Subcutaneous adipose tissue (tissue), 4 donors: ENCODE measurements around the gene DDX41. TPM values are rescaled to one million over a fixed set of nuclear protein-coding genes. Genes with fewer than 3 reads are reported as not detected.

Source experiments
- total RNA-seq, 4 donors: library from RNA; depleted of rRNA; stranded (reverse); fragments of >200 nt; gene quantifications; one replicate each; pipeline ENCODE4 v1.1.0, GENCODE V29; 2016
- TF ChIP-seq, protein P1 (sequence below): fragments of 450-650 bp; IDR thresholded peaks from one replicate; pipeline ENCODE4 v1.5.1; 2016; ENCODE audit warnings: low read depth, mild to moderate bottlenecking, control low read depth, antibody characterized with exemption, moderate library complexity

Gene DDX41
- total RNA-seq, 4 donors from 2014 or later = 63.0 to 70.4 (median 64.8) TPM

DNA sequence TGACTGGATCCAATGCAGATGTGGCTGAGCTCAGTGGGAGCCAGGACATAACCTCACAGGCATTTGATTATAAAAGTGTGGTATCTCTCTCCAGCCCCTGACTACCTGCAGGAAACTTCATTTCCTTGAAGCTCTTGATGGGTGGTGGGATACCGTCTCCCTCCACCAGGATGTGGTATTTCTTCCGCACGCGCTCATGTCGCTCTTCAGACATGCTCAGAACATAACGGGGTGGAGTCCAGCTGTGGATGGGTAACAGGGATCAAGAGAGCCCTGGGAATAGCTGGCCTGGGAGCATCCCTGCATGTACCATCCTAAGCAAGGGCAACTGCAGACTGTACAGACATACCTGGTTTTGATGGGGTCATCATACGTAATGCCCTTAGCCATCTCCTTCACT is 1.2 kb downstream of the DDX41 start:
- TF ChIP-seq, protein P1, sequence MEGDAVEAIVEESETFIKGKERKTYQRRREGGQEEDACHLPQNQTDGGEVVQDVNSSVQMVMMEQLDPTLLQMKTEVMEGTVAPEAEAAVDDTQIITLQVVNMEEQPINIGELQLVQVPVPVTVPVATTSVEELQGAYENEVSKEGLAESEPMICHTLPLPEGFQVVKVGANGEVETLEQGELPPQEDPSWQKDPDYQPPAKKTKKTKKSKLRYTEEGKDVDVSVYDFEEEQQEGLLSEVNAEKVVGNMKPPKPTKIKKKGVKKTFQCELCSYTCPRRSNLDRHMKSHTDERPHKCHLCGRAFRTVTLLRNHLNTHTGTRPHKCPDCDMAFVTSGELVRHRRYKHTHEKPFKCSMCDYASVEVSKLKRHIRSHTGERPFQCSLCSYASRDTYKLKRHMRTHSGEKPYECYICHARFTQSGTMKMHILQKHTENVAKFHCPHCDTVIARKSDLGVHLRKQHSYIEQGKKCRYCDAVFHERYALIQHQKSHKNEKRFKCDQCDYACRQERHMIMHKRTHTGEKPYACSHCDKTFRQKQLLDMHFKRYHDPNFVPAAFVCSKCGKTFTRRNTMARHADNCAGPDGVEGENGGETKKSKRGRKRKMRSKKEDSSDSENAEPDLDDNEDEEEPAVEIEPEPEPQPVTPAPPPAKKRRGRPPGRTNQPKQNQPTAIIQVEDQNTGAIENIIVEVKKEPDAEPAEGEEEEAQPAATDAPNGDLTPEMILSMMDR = no peak

DNA sequence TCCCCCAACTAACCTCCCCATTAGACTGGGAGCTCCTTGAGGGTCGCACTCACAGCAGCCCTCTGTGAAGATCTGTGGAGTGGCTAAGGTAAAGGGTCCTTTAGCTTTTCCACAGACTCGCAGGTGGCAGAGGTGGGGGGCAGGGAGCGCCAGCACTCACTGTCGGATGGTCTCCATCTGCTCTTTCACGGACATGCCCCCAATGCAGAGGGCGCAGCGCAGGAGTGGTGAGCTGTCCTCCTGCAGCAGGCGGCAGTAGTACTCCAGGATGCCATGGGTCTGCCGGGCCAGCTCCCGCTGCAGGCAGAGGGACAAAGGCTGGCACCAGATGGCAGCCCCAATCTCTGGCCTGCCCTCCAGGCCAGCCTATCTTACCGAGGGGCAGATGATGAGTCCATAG is 2.2 kb downstream of the DDX41 start:
- TF ChIP-seq, protein P1 = no peak

DNA sequence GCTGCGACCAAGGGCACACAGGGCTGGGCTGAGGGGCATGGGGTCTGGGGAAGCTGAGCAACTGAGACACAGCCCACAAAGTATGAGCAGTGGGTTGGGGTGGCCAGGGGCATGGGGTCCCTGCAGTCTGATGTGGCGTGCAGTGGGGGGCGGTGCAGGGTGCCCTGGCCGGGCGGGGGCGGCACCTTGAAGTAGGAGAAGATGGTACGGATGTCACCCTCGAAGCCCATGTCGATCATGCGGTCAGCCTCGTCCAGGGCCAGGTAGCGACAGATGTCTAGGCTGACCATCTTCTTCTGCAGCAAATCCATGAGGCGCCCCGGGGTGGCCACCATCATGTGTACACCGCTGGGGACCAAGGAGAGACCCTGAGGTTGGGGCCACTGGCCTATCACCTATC is 3.3 kb downstream of the DDX41 start:
- TF ChIP-seq, protein P1 = no peak

DNA sequence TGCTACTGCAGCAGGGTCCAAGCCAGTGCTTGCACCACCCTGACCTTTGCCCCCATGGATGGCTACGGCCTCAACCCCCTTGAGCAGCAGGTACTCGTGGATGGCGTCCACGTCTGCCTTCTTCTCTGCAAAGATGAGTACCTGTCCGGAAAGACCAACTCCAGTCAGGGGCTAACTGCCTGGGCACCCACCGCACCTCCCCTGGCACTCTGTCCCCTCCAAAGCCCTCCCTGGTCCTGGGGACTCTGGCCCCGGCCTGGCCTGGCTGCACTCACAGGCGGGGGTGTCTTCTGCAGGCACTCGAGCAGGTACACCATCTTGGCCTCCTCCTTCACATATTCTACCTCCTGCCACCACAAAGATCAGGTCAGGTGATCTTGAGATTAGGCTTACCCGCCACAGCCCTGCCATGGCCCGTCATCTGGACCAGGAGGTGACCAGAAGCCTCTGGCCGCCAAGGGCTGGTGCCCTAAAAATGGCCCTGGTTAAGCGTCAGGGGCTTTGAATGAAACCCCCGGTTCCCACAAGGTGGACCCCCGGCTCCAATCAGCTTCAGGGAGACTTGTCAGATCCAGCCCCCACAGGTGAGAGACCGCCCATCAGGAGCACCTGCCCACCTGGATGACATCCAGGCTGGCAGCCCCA is 3.9 kb downstream of the DDX41 start:
- TF ChIP-seq, protein P1 = no peak

DNA sequence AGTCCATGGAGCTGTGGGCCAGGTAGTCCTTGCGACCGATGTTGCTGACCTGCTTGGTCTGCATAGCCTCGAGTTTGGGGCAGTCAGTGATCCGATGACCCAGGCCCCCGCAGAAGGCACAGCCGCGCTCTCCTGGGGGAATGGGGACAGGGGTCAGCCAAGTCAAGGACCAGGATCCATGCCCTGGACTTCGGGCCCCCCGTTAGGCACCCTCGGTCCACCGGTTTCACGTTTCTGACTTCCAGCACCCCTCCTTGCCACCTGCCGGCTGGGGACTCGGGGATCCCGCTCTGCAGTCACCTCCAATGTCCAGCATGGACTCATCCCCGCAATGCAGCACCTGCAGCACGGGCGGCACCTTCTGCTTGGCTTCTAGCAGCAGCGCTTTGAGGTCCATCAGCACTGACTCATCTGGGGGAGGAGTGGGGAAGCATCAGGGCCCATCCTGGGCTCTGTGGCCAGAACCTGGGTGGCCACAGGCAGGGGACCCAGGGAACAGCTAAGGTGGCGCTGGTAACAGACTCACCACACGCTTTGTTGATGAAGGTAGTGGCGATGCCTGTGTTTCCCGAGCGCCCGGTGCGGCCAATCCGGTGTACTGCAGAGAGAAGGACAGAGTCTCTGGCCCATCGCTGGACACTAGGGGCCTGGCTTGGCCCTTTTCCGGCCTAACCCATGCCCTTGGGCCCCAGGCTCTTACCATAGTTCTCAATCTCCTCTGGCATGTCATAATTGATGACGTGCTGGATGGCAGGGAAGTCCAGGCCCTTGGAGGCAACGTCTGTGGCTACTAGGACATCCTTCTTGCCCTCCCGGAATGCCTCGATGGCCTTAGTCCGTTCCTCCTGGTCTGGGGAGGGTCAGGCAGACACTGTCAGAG is 4.7 kb downstream of the DDX41 start:
- TF ChIP-seq, protein P1 = no peak

DNA sequence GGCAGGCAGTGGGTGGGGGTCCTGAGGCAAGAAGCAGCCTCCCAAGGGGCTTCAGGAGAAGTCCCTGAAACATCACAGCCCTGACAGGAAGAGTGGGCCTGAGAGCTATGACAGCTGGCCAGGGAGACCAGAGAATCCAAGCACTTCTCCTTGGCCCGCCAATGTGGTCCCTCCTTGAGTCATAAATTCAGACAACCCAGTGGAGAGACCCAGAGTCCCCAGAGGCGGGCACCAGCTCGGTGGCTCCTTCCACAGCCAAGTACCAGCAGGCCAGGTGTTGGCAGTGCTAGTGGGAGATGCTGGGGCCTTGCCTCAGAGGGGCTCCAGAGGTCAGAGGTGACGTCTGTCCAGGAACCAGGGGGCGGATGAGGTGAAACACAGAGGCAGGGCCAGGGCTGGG is 5.6 kb downstream of the DDX41 start:
- TF ChIP-seq, protein P1 = no peak

DNA sequence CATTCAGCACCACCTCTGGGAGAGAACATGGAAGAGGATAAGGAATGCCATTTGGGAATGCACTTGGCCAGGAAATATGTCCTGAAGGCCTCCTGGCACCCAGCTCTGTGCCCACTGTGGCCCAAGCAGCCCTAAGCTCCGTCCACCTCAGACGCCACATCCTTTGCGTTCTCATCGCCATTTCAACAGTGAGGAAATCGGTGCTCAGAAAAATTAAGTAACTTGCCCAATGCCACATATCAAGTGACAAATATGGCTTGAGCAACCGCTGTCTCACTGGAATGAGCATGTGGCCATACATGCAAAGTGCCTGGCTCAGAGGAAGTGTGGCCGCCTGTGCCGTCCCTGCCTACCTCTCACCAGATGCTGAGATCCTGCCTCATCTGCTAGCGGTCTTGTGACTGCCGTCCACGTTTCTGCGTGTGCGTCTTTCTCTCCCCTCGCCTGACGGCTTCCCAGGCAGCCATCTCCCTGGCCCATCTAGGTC is 6.2 kb downstream of the DDX41 start:
- TF ChIP-seq, protein P1 = no peak
